H1 (cell line): ENCODE results near the gene GPRIN1. TPM values are rescaled to one million over a fixed set of nuclear protein-coding genes. Genes with fewer than 3 reads are reported as not detected.

Source experiments
- CTCF ChIA-PET: fragments of 300-600 bp; sonication (Branson Sonifier 250); formaldehyde crosslinking; loops from one replicate; lab custom pipeline; 2021; ENCODE audit not compliant: partially characterized antibody; lab: Charles Lee
- POLR2A ChIA-PET: fragments of 300-600 bp; sonication (Branson Sonifier 250); formaldehyde crosslinking; loops from one replicate; lab custom pipeline; 2021; ENCODE audit warnings: inconsistent platforms; ENCODE audit not compliant: partially characterized antibody; lab: Charles Lee
- DNase-seq, 2 experiments: peaks; one replicate each; pipeline versions ENCODE4 v3.0.0 to v3.0.0-alpha.2; 2010 to 2022; ENCODE audit warnings: low spot score in 2 of 2, low read depth in 1 of 2, mixed read lengths in 1 of 2
- FAIRE-seq: peaks from 2 replicates; lab custom pipeline; 2011; peaks lifted over from hg19 to GRCh38; lab: Jason Lieb, UNC
- H2AFZ ChIP-seq: 2 replicates; pipeline ENCODE4 v1.8.1; 2012; ENCODE audit warnings: low read length, inconsistent platforms
- H2AK5ac ChIP-seq: 2 replicates; pipeline ENCODE4 v1.6.1; 2013; ENCODE audit warnings: low read depth, low read length
- H2BK120ac ChIP-seq: replicated peaks from 2 replicates; pipeline ENCODE3; 2013; ENCODE audit warnings: low read depth, low read length, inconsistent platforms
- H2BK12ac ChIP-seq: 2 replicates; pipeline ENCODE4 v1.6.1; 2013; ENCODE audit warnings: low read depth, low read length
- H2BK15ac ChIP-seq: 2 replicates; pipeline ENCODE4 v1.6.1; 2013; ENCODE audit warnings: low read length
- H2BK20ac ChIP-seq: 2 replicates; pipeline ENCODE4 v1.6.1; 2013; ENCODE audit warnings: low read length
- H2BK5ac ChIP-seq: 2 replicates; pipeline ENCODE4 v1.6.1; 2013; ENCODE audit warnings: low read depth, low read length
- H3K14ac ChIP-seq: 2 replicates; pipeline ENCODE4 v1.6.1; 2013; ENCODE audit warnings: inconsistent platforms; ENCODE audit not compliant: insufficient read length
- H3K18ac ChIP-seq: 2 replicates; pipeline ENCODE4 v1.6.1; 2013; ENCODE audit warnings: low read length; ENCODE audit errors: extremely low read depth
- H3K23ac ChIP-seq: 2 replicates; pipeline ENCODE4 v1.6.1; 2013; ENCODE audit warnings: inconsistent platforms; ENCODE audit not compliant: insufficient read length
- H3K23me2 ChIP-seq: 2 replicates; pipeline ENCODE4 v1.6.1; 2013; ENCODE audit warnings: low read depth, low read length
- H3K27ac ChIP-seq: 2 replicates; pipeline ENCODE4 v1.6.1; 2011; ENCODE audit warnings: low read depth, low read length, inconsistent platforms
- H3K27me3 ChIP-seq, 4 experiments: replicated peaks in 1 of 4; 1 replicate in 1 of 4; 2 replicates in 3 of 4; pipeline versions ENCODE4 v1.6.1 to v1.8.1; 2011 to 2013; ENCODE audit warnings: low read length in 3 of 4, mild to moderate bottlenecking in 3 of 4, inconsistent platforms in 2 of 4, mixed read lengths in 2 of 4, moderate library complexity in 1 of 4; ENCODE audit not compliant: control insufficient read depth in 3 of 4, insufficient read depth in 3 of 4; ENCODE audit errors: extremely low read depth in 1 of 4
- H3K36me3 ChIP-seq, 4 experiments: 2 replicates each; pipeline versions ENCODE4 v1.6.1 to v1.8.1; 2011 to 2013; ENCODE audit warnings: mild to moderate bottlenecking in 4 of 4, low read length in 3 of 4, moderate library complexity in 2 of 4, control low read depth in 1 of 4, inconsistent platforms in 1 of 4; ENCODE audit not compliant: insufficient read depth in 4 of 4, control insufficient read depth in 2 of 4
- H3K4ac ChIP-seq: replicated peaks from 2 replicates; pipeline ENCODE3; 2013; ENCODE audit warnings: low read length, low read depth, mixed read lengths, inconsistent platforms; ENCODE audit not compliant: insufficient read length
- H3K4me1 ChIP-seq, 4 experiments: replicated peaks in 1 of 4; 1 replicate in 1 of 4; 2 replicates in 3 of 4; pipeline versions ENCODE4 v1.6.1 to v1.8.1; 2011 to 2013; ENCODE audit warnings: low read length in 3 of 4, inconsistent platforms in 2 of 4, mixed read lengths in 1 of 4; ENCODE audit not compliant: insufficient read depth in 4 of 4, control insufficient read depth in 3 of 4
- H3K4me2 ChIP-seq, 2 experiments: 2 replicates each; pipeline versions ENCODE4 v1.6.1 to v1.8.1; 2011 to 2013; ENCODE audit warnings: low read depth in 2 of 2, low read length in 2 of 2, control low read depth in 1 of 2, inconsistent platforms in 1 of 2, mild to moderate bottlenecking in 1 of 2; ENCODE audit not compliant: insufficient read depth in 1 of 2
- H3K4me3 ChIP-seq, 4 experiments: fragments of 200-600, 300-600 bp in 1 of 4; sonication (generic), shearing (Covaris generic), sonication (Bioruptor Twin) in 1 of 4; 2 replicates each; pipeline versions ENCODE4 v1.5.1 to v1.8.1; 2011 to 2016; ENCODE audit warnings: low read length in 4 of 4, low read depth in 3 of 4, control low read depth in 2 of 4, inconsistent platforms in 2 of 4, mild to moderate bottlenecking in 2 of 4, mixed read lengths in 1 of 4, moderate library complexity in 1 of 4; ENCODE audit not compliant: insufficient read depth in 2 of 4; ENCODE audit errors: extremely low read depth in 1 of 4
- H3K56ac ChIP-seq: replicated peaks from 2 replicates; pipeline ENCODE3; 2013; ENCODE audit warnings: low read depth, mild to moderate bottlenecking, mixed read lengths, low read length, inconsistent platforms; ENCODE audit not compliant: insufficient read length
- H3K79me1 ChIP-seq: 2 replicates; pipeline ENCODE4 v1.6.1; 2013; ENCODE audit warnings: low read depth, low read length, control low read depth
- H3K79me2 ChIP-seq, 2 experiments: 2 replicates each; pipeline versions ENCODE4 v1.6.1 to v1.8.1; 2012 to 2013; ENCODE audit warnings: low read length in 2 of 2, mild to moderate bottlenecking in 2 of 2, inconsistent platforms in 1 of 2; ENCODE audit not compliant: insufficient read depth in 2 of 2, control insufficient read depth in 1 of 2
- H3K9ac ChIP-seq, 4 experiments: replicated peaks in 1 of 4; 1 replicate in 1 of 4; 2 replicates in 3 of 4; pipeline versions ENCODE4 v1.6.1 to v1.8.1; 2011 to 2013; ENCODE audit warnings: low read depth in 3 of 4, low read length in 3 of 4, control low read depth in 2 of 4, mild to moderate bottlenecking in 2 of 4, moderate library complexity in 2 of 4, inconsistent platforms in 1 of 4; ENCODE audit errors: extremely low read depth in 1 of 4
- H3K9me3 ChIP-seq, 2 experiments: 2 replicates each; pipeline versions ENCODE4 v1.6.1 to v1.8.1; 2012 to 2013; ENCODE audit warnings: mild to moderate bottlenecking in 2 of 2, moderate library complexity in 2 of 2, control low read depth in 1 of 2, inconsistent platforms in 1 of 2, low read depth in 1 of 2, low read length in 1 of 2, mixed read lengths in 1 of 2; ENCODE audit not compliant: insufficient read depth in 2 of 2
- H4K20me1 ChIP-seq, 2 experiments: replicated peaks in 1 of 2; 2 replicates each; pipeline versions ENCODE3 to v1.8.1; 2011 to 2013; ENCODE audit warnings: inconsistent platforms in 2 of 2, low read length in 2 of 2, mild to moderate bottlenecking in 1 of 2; ENCODE audit not compliant: insufficient read depth in 2 of 2, control insufficient read depth in 1 of 2
- H4K5ac ChIP-seq: 2 replicates; pipeline ENCODE4 v1.6.1; 2013; ENCODE audit warnings: low read length, low read depth, mixed read lengths, inconsistent platforms; ENCODE audit not compliant: insufficient read length
- H4K8ac ChIP-seq: 2 replicates; pipeline ENCODE4 v1.8.0; 2013; ENCODE audit warnings: mild to moderate bottlenecking, moderate library complexity, low read length, inconsistent platforms; ENCODE audit not compliant: insufficient read depth; ENCODE audit errors: extremely low read depth
- H4K91ac ChIP-seq: replicated peaks from 2 replicates; pipeline ENCODE3; 2013; ENCODE audit warnings: low read length, mixed read lengths, inconsistent platforms; ENCODE audit not compliant: insufficient read length
- ATF3 ChIP-seq: IDR thresholded peaks from 2 replicates; pipeline ENCODE4 v1.6.1; 2011; ENCODE audit warnings: low read depth, mild to moderate bottlenecking, low read length; ENCODE audit not compliant: insufficient read depth
- BACH1 ChIP-seq: IDR thresholded peaks from 2 replicates; pipeline ENCODE4 v1.6.1; 2012; ENCODE audit warnings: low read length, improper control_type of control experiment
- CBX5 ChIP-seq: fragments of 300-800, 300-1000 bp; sonication (generic); IDR thresholded peaks from 2 replicates; pipeline ENCODE4 v1.7.1; 2016; ENCODE audit warnings: antibody characterized with exemption, low read length, low read depth
- CEBPB ChIP-seq: IDR thresholded peaks from 2 replicates; pipeline ENCODE4 v1.6.1; 2012; ENCODE audit warnings: low read depth, low read length
- CHD1 ChIP-seq: IDR thresholded peaks from 2 replicates; pipeline ENCODE4 v1.6.1; 2012; ENCODE audit warnings: low read depth, low read length, improper control_type of control experiment
- CREB1 ChIP-seq: IDR thresholded peaks from 2 replicates; pipeline ENCODE4 v1.6.1; 2012; ENCODE audit warnings: inconsistent platforms
- GTF2F1 ChIP-seq: IDR thresholded peaks from 2 replicates; pipeline ENCODE4 v1.6.1; 2012; ENCODE audit warnings: low read depth, low read length, improper control_type of control experiment, borderline replicate concordance
- HDAC6 ChIP-seq: IDR thresholded peaks from one replicate; pipeline ENCODE4 v1.7.1; 2012; ENCODE audit warnings: low read depth, mild to moderate bottlenecking, inconsistent platforms, low read length, moderate library complexity
- JUND ChIP-seq: IDR thresholded peaks from 2 replicates; pipeline ENCODE4 v1.6.1; 2011; ENCODE audit warnings: mild to moderate bottlenecking, improper control_type of control experiment, low read length
- MAX ChIP-seq: IDR thresholded peaks from 2 replicates; pipeline ENCODE4 v1.6.1; 2012; ENCODE audit warnings: inconsistent platforms
- POLR2A ChIP-seq, 2 experiments: IDR thresholded peaks; 1 replicate in 1 of 2; 2 replicates in 1 of 2; pipeline ENCODE4 v1.6.1; 2011; ENCODE audit warnings: low read depth in 2 of 2, low read length in 2 of 2, mild to moderate bottlenecking in 2 of 2; ENCODE audit errors: control extremely low read depth in 1 of 2
- SIX5 ChIP-seq: IDR thresholded peaks from 2 replicates; pipeline ENCODE4 v1.6.1; 2011; ENCODE audit warnings: mild to moderate bottlenecking, low read depth, low read length
- SP1 ChIP-seq: IDR thresholded peaks from 2 replicates; pipeline ENCODE4 v1.6.1; 2011; ENCODE audit warnings: low read depth, low read length
- SUZ12 ChIP-seq: fragments of 200-600 bp; sonication (generic); IDR thresholded peaks from 2 replicates; pipeline ENCODE4 v1.6.1; 2012; ENCODE audit warnings: mild to moderate bottlenecking, inconsistent platforms, low read length, moderate library complexity, mixed read lengths
- TAF7 ChIP-seq: optimal IDR thresholded peaks from 2 replicates; pipeline ENCODE3; 2011; ENCODE audit warnings: low read depth, mild to moderate bottlenecking, inconsistent platforms, low read length, moderate library complexity, borderline replicate concordance
- YY1 ChIP-seq: IDR thresholded peaks from 2 replicates; pipeline ENCODE4 v1.6.1; 2011; ENCODE audit warnings: low read depth, mild to moderate bottlenecking, low read length
- WGBS, 2 experiments: shearing (Covaris generic) in 1 of 2; methylation state at CpG; one replicate each; pipeline versions ENCODE4 v1.1.6 to v1.1.7; 2013 to 2015; ENCODE audit warnings: low lambda C conversion rate in 2 of 2, mixed read lengths in 2 of 2, inconsistent platforms in 1 of 2, low coverage in 1 of 2, missing lambda C conversion rate in 1 of 2; ENCODE audit not compliant: insufficient replicate concordance in 2 of 2, insufficient coverage in 1 of 2, insufficient read length in 1 of 2; ENCODE audit errors: extremely low coverage in 1 of 2, missing lambda C conversion rate in 1 of 2; 5-methylcytosine and 5-hydroxymethylcytosine counted together
- polyA plus RNA-seq, 7 experiments: library from polyadenylated mRNA; depleted of rRNA in 3 of 7; stranded (reverse) in 5 of 7; unstranded in 2 of 7; fragments of >200 nt in 5 of 7; fragments of 200-250 nt in 2 of 7; gene quantifications; 1 replicate in 5 of 7; 2 replicates in 1 of 7; 4 replicates in 1 of 7; pipeline versions ENCODE4 v1.2.1 to v1.2.3, GENCODE V29; 2011 to 2013; ENCODE audit warnings: missing spikeins in 2 of 7, mixed read lengths in 2 of 7
- total RNA-seq: library from RNA; stranded (reverse); fragmentation: NEBNext Ultra II Directional; extraction: Animal tissue kit (Norgen Biotek cat#: 25700); gene quantifications from 2 replicates; pipeline ENCODE4 v1.2.1, GENCODE V29; 2021

GPRIN1 gene
- total and polyA plus RNA-seq, 2 of the 8 experiments (the other 6 are each of a cell fraction or from before 2014, with no cell fraction given) = 3.3 to 12.0 TPM

GRCh38 chr5:176570044-176570443 lies 39.9 kb downstream of the GPRIN1 start:
- H3K23me2 ChIP-seq = no peaks in the 10 kb centered on the region
- no peak overlapping the region for H3K4ac ChIP-seq
- no peak overlapping the region for H4K5ac ChIP-seq
- peaks cover 0 to 4% of the 10 kb centered on the region in 2 experiments; a peak in 1 of 4 replicates for H3K9me3 ChIP-seq
- no peak overlapping the region for H3K56ac ChIP-seq
- peaks cover 0 to 2% (median 0%) of the 10 kb centered on the region in 4 experiments; a peak in 1 of 7 replicates for H3K27me3 ChIP-seq
- 98% methylated on average over 6 of the region's 6 CpGs; no CpG with 5 or more reads in 1 of the 2 experiments for WGBS, 2 experiments
- H2BK20ac ChIP-seq = no peak overlapping the region
- no peak overlapping the region for H2AK5ac ChIP-seq
- H2BK12ac ChIP-seq = no peak overlapping the region
- H4K20me1 ChIP-seq = no peaks in the 10 kb centered on the region
- ChIA-PET POLR2A (no interaction called here), CTCF (interaction anchor here (0.7 to 1.2 kb wide), 5 partner anchors 9 to 373 kb away, joined by 3 to 4 read pairs (median 3); no protein-coding TSS in a partner anchor)
- FAIRE-seq = no peak
- H2BK15ac ChIP-seq = no peak overlapping the region
- H3K79me2 ChIP-seq = no peaks in the 10 kb centered on the region
- H2AFZ ChIP-seq = no peak overlapping the region
- H3K9ac ChIP-seq = no peak overlapping the region
- H4K91ac ChIP-seq = no peak overlapping the region
- no peaks in the 10 kb centered on the region for H3K79me1 ChIP-seq
- H2BK120ac ChIP-seq = no peak overlapping the region
- H3K27ac ChIP-seq = no peak overlapping the region
- no peak overlapping the region for H3K23ac ChIP-seq
- no peak overlapping the region for H2BK5ac ChIP-seq
- no peak overlapping the region for H3K18ac ChIP-seq
- H4K8ac ChIP-seq = no peak overlapping the region
- H3K4me3 ChIP-seq = no peak overlapping the region
- no peak for DNase-seq
- no peaks in the 10 kb centered on the region for H3K36me3 ChIP-seq
- peaks cover 0 to 2% (median 0%) of the 10 kb centered on the region in 4 experiments; a peak in 1 of 7 replicates for H3K4me1 ChIP-seq
- no peak overlapping the region for H3K4me2 ChIP-seq
- H3K14ac ChIP-seq = no peak overlapping the region
- no peak for TF ChIP-seq POLR2A (IDR thresholded peaks at IDR 0.05; ENCODE audit: control extremely low read depth in 1 of 2, low read depth in 2 of 2, low read length in 2 of 2)
- no peak for TF ChIP-seq CEBPB
- no peak for TF ChIP-seq SIX5
- no peak for TF ChIP-seq ATF3
- no peak for TF ChIP-seq SP1
- TF ChIP-seq CREB1 = no peak
- no peak for TF ChIP-seq MAX
- TF ChIP-seq CHD1 = no peak
- no peak for TF ChIP-seq HDAC6
- TF ChIP-seq GTF2F1 = no peak
- TF ChIP-seq YY1 = no peak
- no peak for TF ChIP-seq BACH1
- no peak for TF ChIP-seq TAF7
- TF ChIP-seq CBX5 = no peak
- TF ChIP-seq SUZ12 = no peak
- no peak for TF ChIP-seq JUND
